ENCODE measurements around the gene SLC16A7.

- TF ChIP-seq, protein P1, sequence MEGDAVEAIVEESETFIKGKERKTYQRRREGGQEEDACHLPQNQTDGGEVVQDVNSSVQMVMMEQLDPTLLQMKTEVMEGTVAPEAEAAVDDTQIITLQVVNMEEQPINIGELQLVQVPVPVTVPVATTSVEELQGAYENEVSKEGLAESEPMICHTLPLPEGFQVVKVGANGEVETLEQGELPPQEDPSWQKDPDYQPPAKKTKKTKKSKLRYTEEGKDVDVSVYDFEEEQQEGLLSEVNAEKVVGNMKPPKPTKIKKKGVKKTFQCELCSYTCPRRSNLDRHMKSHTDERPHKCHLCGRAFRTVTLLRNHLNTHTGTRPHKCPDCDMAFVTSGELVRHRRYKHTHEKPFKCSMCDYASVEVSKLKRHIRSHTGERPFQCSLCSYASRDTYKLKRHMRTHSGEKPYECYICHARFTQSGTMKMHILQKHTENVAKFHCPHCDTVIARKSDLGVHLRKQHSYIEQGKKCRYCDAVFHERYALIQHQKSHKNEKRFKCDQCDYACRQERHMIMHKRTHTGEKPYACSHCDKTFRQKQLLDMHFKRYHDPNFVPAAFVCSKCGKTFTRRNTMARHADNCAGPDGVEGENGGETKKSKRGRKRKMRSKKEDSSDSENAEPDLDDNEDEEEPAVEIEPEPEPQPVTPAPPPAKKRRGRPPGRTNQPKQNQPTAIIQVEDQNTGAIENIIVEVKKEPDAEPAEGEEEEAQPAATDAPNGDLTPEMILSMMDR (IDR thresholded peaks at IDR 0.05; ENCODE audit: low read length), result no peak
- TF ChIP-seq EZH2 (IDR thresholded peaks at IDR 0.05; ENCODE audit: borderline replicate concordance, low read length), result no peak
Observed at GRCh38 chr12:59593761-59594160, 2.1 kb upstream of the SLC16A7 start.
